HG03558 (cell line): ENCODE results near the gene TF.

Experiments used
- ATAC-seq: cut with Tn5 transposase; IDR thresholded peaks from one replicate; pipeline ENCODE4 v1.9.1; 2021; ENCODE audit warnings: moderate number of reproducible peaks; ENCODE audit not compliant: unreplicated experiment; ENCODE audit errors: extremely low read depth

Gene TF

DNA sequence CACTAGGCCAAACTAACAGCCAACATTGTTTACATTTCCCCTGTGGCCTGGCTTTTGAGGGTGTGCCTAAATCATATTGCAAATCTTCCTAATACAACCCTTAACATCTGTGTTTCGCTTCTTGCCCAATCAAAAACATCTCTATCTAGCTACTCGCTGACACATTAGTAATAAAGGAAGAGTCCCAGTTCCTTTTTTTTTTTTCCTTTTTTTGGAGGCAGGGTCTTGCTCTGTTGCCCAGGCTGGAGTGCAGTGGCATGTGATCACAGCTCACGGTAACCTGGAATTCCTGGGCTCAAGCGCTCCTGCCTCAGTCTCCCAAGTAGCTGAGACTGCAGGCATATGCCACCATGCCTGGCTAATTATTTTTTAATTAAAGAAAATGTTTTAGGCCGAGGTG is 57.3 kb downstream of the TF start:
- ATAC-seq = no peak

DNA sequence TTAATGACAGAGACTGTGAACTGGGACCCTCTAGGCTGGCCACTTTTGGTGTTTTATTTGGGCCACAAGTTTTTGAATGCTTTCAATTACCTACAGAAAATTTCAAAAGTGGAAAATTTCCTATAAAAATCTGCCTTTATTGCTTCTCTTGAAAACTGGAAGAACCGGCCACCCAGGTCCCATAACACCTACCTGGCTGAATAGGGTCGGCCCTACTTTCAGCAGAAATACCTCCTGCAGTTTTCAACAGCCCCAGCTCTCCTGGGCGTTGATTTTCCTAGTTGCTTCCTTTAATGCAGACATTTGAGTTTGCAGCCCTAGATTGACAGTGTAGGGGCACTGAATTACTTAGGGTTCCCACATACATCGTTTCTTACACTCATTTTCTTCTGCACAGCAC is 58.7 kb downstream of the TF start:
- ATAC-seq = no peak

DNA sequence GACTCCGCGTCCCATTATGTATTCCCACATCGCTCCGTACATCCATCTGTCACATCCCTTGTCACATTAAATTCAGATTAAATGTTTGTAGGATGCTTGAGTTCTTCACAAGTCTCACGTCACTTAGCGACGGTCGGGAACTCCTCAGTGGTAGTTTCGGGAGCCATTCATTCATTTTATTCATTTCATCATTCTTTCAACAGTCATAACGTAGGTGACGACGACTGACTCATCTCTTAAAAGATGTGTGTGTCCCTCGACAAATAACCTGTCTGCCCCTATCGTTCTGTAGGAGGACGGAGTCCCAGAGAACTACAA is 59.1 kb downstream of the TF start:
- ATAC-seq = no peak

DNA sequence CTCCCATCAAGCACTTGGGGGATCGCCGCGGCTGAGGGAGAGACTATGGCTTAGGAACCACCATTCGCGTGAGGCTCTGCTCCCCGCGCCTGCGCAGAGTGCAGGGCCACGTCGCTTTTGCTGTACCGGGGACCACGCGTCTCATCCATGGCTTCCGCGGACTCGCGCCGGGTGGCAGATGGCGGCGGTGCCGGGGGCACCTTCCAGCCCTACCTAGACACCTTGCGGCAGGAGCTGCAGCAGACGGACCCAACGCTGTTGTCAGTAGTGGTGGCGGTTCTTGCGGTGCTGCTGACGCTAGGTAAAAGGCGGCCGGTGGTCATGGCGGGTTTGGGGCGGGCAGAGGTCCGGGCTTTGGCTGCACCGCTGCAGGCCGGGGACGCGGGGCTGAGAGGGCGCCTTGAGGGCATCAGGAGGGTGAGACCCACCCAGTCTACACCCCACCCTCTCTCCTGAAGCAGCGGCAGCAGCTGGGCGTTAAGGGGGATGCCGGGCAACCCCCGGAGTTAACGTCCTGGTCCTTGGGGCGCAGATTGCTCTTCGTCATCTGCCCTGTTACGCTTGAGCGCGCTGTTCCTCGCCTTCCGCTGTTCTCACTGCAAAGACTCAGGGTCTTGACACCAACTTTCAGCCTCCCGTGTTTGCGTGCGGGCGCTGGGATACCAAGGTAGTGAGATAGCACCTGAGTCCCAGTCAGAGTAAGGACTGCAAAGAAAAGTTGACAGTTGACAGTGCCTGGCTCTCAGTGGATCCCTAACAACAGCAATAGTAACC is 59.7 kb downstream of the TF start, which contains the start of gene SRPRB:
Gene SRPRB, plus strand, starts transcription at position 114 of the 774 bp plus-strand sequence. Its CDS starts 34 bp downstream, at position 148.
- ATAC-seq = peak; percentile 93

DNA sequence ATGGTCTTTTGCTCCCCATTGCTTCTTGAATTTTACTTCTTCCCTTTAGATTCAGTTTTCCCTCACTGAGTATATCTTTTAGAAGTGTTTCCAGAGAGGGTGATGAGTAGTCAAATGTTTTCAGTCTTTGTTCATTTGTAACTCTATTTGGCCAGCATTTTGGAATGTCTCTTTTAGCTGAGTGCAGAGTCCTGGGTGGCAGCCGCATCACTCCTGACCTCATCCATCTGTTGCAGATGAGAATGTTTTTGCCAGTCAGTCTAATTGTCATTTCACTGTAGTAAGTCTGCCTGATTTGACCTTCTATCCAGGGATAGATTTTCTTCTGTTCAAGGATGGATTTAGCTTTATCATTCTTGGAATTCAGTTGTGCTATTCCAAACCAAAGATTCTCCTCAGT is 66.7 kb downstream of the TF start:
- no peak for ATAC-seq

DNA sequence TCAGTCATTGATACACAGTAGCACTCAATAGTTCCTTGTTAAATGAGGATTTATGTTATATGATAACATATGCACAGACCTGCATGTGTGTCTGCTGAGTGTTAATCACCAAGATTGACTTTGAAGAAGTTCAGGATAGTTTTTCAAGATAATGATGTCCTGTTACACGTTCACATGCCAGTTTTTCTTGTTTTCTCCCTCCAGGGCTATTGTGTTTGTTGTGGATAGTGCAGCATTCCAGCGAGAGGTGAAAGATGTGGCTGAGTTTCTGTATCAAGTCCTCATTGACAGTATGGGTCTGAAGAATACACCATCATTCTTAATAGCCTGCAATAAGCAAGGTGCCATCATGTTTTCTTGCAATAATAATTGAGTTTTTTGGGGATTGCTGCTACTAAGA is 69.2 kb downstream of the TF start:
- ATAC-seq = no peak

DNA sequence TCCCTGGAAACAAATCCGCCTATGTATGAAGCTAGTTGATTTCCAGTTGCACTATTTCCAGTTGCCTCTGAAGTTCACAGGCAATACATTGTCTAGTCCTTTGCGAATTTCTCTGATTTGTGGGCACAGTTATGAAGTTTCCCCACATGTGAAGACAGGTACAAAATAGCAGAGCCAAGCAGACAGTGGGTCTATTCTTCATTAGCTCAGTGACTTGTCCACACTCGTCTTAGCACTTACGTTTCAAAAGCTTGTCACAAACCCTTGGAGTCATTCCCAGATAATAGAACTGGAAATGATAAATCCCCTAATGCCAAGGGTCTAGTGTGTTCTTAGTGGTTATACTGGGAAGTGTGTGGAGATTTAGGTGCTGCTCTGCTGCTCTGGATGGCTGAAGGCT is 73.9 kb downstream of the TF start:
- no peak for ATAC-seq

DNA sequence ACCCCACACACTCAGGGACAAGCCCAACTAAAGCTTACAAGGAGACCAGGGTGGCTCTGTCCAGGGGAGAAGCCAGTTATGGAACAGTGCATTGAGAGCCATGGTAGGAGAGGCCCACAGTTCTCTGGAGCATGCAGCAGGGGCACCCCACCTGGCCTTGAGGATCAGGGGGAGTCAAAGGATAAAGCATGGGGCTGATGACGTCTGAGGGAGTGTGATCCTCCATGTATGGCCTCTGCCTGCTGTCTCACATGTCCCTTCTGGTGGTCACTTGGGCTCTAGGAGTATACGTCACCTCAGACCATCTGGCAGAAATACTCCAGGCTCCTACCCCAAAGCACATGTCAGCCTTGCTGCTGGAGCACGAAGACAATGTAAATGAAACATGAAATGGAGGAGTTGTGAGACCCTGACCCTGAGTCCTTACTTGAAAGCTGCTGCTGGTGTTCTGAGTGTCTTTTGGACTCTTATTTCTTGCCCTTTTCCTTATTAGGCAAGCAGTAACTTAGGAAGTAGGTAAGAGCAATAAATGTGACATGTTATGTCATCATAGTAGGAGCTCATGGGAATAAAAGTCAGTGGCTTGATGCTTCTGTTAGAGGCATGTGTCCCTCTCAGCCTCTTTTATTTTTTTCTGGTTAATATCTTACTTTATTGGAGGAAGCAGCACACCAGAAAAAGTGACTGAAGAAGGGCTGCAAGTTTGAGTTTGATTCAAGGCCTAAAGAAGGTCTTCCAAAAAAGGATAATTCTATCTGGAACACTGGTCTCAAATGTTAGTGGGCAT is 74.9 kb downstream of the TF start:
- ATAC-seq = no peak

DNA sequence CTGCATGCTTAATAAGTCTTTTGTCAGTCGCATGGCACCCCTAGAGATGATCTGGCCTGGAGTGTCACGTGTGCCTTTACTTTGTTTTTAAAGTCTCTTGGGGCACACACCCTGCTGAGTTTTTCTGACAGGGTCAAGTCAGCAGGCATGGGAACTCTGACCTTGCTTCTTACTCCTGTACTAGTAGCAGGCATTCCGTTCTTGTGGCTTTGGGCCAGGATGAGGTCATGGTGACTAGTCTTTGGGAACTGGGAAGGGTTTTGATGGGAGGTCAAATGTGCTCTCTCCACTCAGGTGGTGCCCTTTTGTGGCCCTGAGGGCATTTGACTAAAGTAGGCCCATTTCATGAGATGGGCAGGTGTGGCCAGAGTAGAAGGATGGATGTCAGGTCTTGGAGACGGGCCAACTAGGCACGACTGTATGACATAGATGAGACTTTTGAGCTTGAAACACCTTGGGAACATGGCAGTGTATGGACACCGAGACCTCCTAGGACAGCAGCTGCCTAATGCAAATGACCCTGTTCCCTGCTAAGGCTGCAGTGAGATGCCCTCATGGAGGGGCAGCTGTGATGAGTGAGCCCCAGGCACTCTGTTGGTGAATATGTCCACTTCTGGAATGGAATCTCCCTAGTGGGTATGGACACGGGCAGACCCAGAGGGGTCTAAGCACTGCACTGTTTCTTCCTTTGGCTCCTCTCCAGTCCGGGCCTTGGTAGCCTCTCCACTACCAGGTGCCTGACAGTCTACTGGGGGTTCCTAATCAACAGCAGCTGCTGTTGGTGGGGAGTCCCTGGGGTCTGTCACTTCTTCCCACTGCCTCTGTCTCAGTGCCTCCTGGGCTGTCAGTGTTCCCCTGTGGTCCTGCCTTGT is 75.8 kb downstream of the TF start:
- ATAC-seq = no peak

DNA sequence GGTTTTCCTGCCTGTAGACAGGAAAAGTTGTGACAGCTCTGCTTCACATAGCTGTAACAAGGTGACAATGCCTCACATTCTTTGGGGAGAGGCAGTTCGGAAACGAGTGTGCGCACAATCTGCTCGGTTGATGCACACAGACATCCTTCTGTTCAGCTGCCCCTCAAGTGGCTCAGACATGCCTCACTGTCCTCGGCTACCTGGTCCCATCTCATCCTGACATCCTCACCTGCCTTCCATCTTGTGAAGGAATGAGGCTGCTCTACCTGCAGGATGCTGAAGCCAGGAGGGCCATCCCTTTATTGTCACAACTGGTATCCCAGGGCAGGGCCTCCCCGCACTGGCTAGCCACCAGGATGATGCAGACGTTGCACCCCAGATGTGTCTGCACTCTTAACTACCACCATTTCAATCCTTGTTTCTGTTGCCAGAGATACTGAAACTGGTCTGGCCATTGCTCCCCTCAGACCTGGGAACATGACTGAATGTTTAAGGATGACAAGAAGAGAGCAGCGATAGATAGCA is 78.8 kb downstream of the TF start:
- no peak for ATAC-seq

DNA sequence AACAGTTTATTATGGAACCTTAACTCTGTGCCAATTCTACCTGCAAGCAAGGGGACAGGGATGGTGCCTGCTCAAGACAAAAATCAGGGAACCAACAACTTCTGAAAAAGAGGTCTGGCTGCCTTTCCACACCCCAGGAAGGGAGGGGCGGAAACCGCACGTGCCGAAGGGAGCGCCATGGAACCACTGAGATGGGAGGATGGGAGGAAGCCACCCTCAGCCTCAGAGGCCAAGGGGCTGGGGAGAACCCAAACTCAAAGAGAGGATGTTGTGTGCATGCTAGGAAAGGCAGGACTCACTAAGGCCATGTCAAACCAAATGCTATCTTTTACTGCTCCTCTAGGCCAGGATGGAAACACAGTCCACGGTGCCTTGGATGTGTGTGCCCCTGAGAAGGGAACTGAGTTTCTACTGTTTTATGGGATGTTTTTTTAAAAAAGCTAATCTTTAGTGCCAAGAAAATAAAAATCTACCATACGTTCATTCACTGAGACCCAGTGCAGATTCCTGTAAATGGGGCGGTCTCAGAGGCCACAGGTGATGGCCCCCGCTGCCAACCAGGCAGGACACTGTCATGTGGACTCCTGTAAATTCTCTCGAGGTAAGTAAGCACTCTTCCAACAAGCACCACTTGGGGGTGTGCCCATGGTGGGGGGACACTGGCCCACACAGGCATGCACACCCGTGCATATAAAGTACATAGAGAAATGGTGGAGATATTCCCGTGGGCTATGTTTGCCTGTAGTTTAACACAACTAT is 80.0 kb downstream of the TF start:
- no peak for ATAC-seq

DNA sequence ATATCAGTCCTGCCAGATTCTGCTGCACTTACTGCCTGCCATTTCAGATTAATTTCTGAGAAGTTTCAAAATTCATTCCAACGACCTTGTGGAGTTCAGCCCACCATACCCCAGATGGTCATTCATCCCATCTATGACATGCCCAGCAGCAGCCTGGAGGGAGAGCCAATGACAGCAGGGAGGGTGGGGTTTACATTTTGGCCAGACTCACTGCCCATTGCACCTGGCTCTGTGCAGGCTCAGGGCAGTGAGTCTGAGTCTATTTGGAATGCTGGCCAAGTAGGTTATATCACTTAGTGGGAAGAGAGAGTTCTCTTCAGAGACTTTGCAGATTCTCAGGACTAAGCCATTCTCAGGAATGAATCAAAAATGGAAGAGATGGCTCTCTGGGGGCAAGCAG is 80.9 kb downstream of the TF start:
- no peak for ATAC-seq

DNA sequence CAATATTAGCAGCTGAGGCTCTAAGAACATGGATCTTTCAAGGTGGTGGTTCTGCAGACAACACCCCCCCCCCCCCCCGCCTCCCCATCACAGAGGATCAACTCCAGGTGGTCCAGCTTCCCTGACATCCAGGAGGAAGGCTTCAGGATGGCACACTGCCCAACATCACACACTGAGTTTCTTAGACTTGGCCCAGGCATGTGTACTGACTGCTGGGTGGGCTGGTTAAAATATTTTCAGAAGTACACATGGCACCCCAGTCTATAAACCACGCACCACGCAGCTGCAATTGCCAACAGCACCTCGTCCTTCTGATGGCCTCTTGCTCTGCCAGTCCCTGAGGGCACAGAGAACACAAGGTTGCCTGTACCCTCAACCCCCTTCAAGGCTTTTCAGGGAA is 81.5 kb downstream of the TF start:
- no peak for ATAC-seq

DNA sequence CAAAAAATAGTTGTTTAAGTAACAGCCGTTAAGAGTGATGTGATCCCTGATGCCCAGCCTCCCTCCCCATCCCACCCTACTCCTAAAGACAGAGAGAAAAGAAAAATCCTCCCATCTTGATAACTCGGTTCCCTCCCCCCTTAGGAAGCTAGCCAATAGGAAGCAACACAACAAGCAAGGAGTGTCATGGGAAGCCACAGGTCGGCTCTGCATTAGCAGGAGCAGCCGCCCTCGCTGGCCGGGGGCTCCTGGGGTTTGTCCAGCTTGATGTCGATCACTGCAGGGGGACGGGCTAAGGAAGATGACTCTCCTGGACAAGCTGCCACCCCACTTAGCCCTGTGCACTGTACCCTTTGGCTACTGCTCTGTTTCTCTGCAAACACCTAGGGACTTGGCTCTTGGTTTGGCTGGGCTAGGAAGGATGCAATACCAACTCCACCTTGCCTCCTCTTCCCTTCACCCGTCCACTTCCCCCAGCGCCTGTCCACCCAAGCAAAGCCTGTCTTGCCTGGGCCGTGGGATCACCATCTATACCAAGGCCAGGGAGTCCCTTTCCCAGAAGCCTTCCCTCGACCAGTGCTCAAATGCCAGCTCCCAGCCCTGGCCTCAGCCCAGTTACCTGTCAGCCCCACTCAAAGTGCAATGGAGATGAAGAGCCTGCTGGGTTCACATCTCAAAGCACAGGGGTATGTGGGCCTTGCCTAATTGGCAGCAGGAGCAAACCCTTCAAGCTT is 82.5 kb downstream of the TF start:
- ATAC-seq = no peak

DNA sequence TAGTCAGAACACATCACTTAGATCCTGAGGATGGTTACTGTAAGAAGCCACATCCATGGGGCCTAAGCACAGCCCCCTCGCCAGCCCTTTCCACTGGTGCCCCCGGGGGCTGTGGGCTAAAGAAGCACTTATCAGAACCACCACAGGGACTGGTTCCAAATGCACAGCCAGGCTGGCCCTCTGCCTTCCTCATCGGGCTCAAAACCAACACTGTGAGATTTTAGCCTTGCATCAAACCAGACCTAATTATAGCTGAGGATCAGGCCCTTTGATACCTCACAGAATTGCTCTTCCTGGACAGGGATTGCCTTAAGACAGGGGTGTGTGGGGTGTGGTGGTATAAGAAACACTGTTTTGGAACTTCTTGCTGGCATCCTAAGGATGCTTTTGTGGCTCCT is 83.1 kb downstream of the TF start:
- ATAC-seq = no peak

DNA sequence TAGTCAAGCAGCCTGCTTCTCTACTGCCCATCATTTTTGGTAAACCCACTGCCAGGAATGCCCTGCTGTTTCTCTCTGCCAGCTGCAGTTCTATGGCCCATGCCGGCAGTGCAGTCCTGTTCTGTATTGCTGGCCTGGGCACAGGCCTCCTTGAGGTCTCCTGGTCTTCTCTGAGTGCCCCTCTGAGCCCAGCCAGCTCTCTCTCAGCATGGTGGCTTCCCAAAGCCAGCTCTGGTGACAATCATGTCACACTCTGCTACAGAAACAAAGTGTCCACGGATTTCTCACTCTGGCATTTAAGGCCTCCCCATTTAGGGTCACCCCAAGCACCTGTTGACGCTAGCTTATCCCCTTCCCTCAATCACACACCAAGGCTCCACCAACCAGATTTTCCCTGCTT is 83.9 kb downstream of the TF start:
- no peak for ATAC-seq

DNA sequence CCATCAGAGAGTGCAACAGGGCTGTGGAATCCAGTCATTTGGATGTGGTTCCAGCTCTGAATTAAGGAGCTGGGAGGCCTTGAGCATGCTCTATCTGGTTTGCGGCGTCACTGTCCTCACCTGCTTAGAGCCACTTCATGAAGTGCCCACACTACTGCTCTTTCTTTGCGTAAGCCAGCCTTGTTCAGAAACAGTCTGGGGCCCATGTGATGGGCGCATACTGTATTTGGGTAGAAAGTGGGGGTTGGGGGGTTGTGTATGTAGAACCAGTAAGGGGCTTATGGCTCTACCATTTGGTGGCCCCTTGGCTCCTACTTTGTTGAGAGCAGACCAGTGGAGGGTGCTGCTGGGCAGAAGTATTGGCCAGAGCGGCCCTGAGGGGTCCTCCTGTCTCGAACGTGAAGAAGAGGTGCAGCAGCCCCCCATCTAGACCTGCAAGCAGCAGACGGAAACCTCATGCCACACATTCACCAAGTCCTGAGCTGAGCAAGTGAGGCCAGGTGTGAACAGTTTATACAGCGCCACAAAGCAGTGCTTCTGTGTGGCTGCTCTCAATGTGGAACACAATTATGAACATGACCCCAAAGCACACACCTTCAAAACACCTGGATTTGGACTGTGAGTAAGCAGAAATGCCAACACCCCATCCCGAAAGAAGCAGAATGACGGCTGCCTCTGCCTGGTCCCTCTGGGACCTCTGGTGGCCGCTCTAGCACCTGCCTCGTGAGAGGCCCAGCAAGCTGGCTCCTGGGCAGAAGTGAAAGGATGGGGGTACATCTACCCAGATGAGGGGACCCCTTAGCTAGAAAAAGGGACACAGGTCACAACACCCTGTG is 86.0 kb downstream of the TF start:
- ATAC-seq = no peak

DNA sequence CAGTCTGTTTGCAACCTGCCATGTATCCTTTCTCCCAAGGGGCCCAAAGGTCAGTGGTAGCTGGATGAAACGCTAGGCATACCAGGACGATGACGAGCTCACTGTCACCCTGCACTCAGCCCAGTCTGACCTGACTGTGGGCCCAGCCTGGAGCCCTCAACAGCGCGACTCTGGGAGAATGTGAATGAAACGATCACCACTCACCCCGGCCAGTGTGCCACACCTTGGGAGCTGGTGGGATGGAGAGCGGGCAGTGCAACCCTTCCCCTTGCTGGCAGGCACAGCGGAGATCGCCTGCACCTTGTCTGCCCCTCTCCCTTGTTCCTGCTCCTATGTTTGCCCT is 86.6 kb downstream of the TF start:
- no peak for ATAC-seq

DNA sequence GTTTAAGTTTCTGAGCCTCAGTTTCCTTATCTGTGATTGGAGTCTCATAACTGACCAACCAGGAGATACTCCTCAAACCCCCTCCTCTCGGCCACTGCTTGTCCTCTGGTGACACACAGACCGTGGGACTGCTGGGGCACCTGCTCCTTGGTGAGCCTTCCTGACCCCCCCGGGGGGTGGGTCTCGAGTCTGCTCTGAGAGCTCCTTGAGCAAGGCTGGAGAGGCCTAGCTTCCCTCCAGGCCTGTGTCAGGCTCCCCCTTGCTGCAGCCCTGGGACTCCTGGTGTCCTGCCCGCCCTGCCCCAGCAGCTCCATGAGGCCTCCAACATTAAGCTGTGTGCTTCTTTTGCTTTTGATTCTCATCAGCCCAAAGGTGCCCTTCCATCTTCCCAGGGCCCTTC is 87.1 kb downstream of the TF start:
- no peak for ATAC-seq
